ENCODE data around the gene LAMTOR5. TPM values are rescaled to one million over a fixed set of nuclear protein-coding genes. Genes with fewer than 3 reads are reported as not detected.

LAMTOR5 gene
- total and polyA plus RNA-seq, 10 donors = 49.6 to 340 (median 90.1) TPM

GRCh38 chr1:110393286-110393685 lies 14.2 kb downstream of the LAMTOR5 start:
- Histone ChIP-seq H3K9me3 (peaks cover 0 to 5% (median 0%) of the 10 kb centered on the region in 8 donors), H3K4me3 (no peak overlapping the region), H3K36me3 (peaks cover 0 to 53% (median 10%) of the 10 kb centered on the region in 6 donors), H3K27me3 (replicated peaks in 1 of 7) (no peaks in the 10 kb centered on the region), H3K4me1 (peaks cover 0 to 10% (median 0%) of the 10 kb centered on the region in 6 donors), H3K27ac (no peak overlapping the region)
- TF ChIP-seq POLR2A (IDR thresholded peaks at IDR 0.05) (no peak), CTCF (IDR thresholded peaks at IDR 0.05 in 8 of 11, conservative IDR thresholded peaks at IDR 0.05 in 3 of 11) (no peak), POLR2AphosphoS5 (IDR thresholded peaks at IDR 0.05) (no peak)
- DNase-seq = no peak
- intact Hi-C loops (cut with DNase I; ENCODE audit: low total_unique reads) = no loop called here
- 82 to 87% (median 83%) methylated on average over 2 of the region's 2 CpGs for WGBS, 5 donors

GRCh38 chr1:110390692-110391245 lies 16.7 kb downstream of the LAMTOR5 start, which contains the start of gene SLC16A4:
Gene SLC16A4 (minus strand): TSS chr1:110391026. CDS start chr1:110389323, 1,703 bp downstream.
- H3K9me3 ChIP-seq = peaks cover 0 to 3% (median 0%) of the 10 kb centered on the region in 8 donors
- intact Hi-C loops (cut with DNase I; ENCODE audit: low total_unique reads) = no loop called here
- no peak for DNase-seq
- peaks cover 0 to 26% (median 4%) of the 10 kb centered on the region in 6 donors for H3K4me1 ChIP-seq
- TF ChIP-seq POLR2AphosphoS5 (IDR thresholded peaks at IDR 0.05) = peak in 1 of 3 donors; percentile 20
- no peak for TF ChIP-seq POLR2A (IDR thresholded peaks at IDR 0.05)
- peaks cover 0 to 43% (median 2%) of the 10 kb centered on the region in 6 donors for H3K36me3 ChIP-seq
- H3K27ac ChIP-seq = peak within 1 kb of the TSS in 5 of 8 donors; percentile 5 to 64 (median 61)
- WGBS, 5 donors = 58 to 68% (median 64%) methylated on average over 8 of the region's 8 CpGs
- H3K27me3 ChIP-seq (replicated peaks in 1 of 7) = no peaks in the 10 kb centered on the region
- peak within 1 kb of the TSS in 5 of 8 donors; percentile 7 to 47 (median 19) for H3K4me3 ChIP-seq

- peak overlapping the region in 5 of 8 donors; percentile 7 to 47 (median 19) for H3K4me3 ChIP-seq
- peak overlapping the region in 5 of 8 donors; percentile 5 to 64 (median 61) for H3K27ac ChIP-seq
- TF ChIP-seq POLR2AphosphoS5 (IDR thresholded peaks at IDR 0.05) = no peak
- no peak for TF ChIP-seq CTCF (IDR thresholded peaks at IDR 0.05 in 8 of 11, conservative IDR thresholded peaks at IDR 0.05 in 3 of 11)
- no peak for TF ChIP-seq POLR2A (IDR thresholded peaks at IDR 0.05)
- H3K9me3 ChIP-seq = no peaks in the 10 kb centered on the region
- no peak for DNase-seq
- WGBS, 5 donors = 81 to 90% (median 87%) methylated on average over 6 of the region's 6 CpGs
- H3K36me3 ChIP-seq = peaks cover 0 to 36% (median 2%) of the 10 kb centered on the region in 6 donors
- H3K27me3 ChIP-seq (replicated peaks in 1 of 7) = no peaks in the 10 kb centered on the region
- peaks cover 0 to 33% (median 10%) of the 10 kb centered on the region in 6 donors for H3K4me1 ChIP-seq
- intact Hi-C loops (cut with DNase I; ENCODE audit: low total_unique reads) = no loop called here
These were observed 17.4 kb downstream of the LAMTOR5 start for GRCh38 chr1:110390096-110390495.

- peaks cover 0 to 23% (median 0%) of the 10 kb centered on the region in 6 donors for H3K36me3 ChIP-seq
- H3K27me3 ChIP-seq (replicated peaks in 1 of 7) = no peaks in the 10 kb centered on the region
- intact Hi-C loops (cut with DNase I; ENCODE audit: low total_unique reads) = no loop called here
- H3K9me3 ChIP-seq = no peaks in the 10 kb centered on the region
- peaks cover 8 to 60% (median 28%) of the 10 kb centered on the region in 6 donors for H3K4me1 ChIP-seq
- TF ChIP-seq CTCF (IDR thresholded peaks at IDR 0.05 in 8 of 11, conservative IDR thresholded peaks at IDR 0.05 in 3 of 11) = no peak
- TF ChIP-seq POLR2A (IDR thresholded peaks at IDR 0.05) = no peak
- TF ChIP-seq POLR2AphosphoS5 (IDR thresholded peaks at IDR 0.05) = no peak
- no peak for DNase-seq
- H3K27ac ChIP-seq = peak overlapping the region in 3 of 8 donors; percentile 85 to 90 (median 87)
- WGBS, 5 donors = 89 to 100% (median 97%) methylated on average over 1 of the region's 1 CpG
- H3K4me3 ChIP-seq = no peak overlapping the region
These were observed 20.3 kb downstream of the LAMTOR5 start for GRCh38 chr1:110387048-110387754.
